Measurements from ENCODE around the gene SAMD15.
"Not testable (repeated sequence)": the region's sequence is repeated elsewhere in the genome, so short reads cannot be mapped to it uniquely, and the experiment has no call there.

Gene SAMD15

DNA sequence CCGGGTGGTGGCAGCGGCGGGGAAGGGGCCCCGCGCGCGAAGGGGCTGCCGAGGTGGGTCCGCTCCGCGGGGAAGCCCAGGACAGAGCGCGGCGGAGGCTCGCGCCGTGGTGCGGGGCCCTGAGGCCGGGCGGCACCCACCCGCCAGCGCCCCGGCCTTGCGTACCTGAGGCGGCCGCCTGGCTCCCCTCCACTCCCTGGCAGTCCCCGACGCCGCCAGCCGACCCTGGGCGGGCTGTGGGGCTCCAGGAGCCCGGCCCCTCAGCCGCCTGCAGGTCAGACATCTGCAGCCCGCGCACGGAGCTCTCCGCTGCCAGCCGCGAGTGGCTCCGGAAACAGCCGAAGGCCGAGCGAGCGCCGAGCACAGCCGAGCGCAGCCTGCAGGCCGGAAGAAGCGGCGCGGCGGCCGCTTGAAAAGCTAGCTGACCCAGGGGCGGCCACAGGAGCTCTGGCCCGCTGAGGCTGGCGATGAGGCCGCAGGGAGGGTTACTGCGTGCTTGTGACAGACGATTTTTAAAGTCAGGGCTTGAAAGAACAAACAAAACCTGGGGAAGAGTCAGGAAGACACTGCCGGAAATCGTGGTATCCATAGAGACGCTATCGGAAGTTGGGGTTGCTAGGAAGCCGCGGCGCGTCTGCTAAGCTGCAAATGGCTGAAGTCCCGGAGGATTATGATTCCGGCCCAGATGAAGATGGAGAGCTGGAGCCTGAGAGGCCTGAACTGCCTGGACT, at the start of gene SAMD15, which contains the start of gene TMED8:
TSS of gene SAMD15 (plus strand) at position 609 of the 731 bp plus-strand sequence. CDS start at position 649, 40 bp downstream.
TSS of gene TMED8 (minus strand) at position 324 of the 731 bp plus-strand sequence. CDS start at position 283, 41 bp downstream.
- peaks cover 3% of the 10 kb centered on the region for H3K36me3 Mint-ChIP-seq
- H3K4me3 Mint-ChIP-seq = peak within 1 kb of the TSS; percentile 98
- H3K4me1 Mint-ChIP-seq = peaks cover 32% of the 10 kb centered on the region
- H3K9me3 Mint-ChIP-seq = no peaks in the 10 kb centered on the region
- DNase-seq (ENCODE audit: low spot score in 2 of 2) (peak; percentile 79 to 92), ATAC-seq (ENCODE audit: low read depth) (peak; percentile 84)
- no peaks in the 10 kb centered on the region for H3K27me3 Mint-ChIP-seq
- H3K27ac Mint-ChIP-seq = no peak within 1 kb of the TSS

- no peak for DNase-seq (ENCODE audit: low spot score in 2 of 2)
- H3K4me3 Mint-ChIP-seq = no peak overlapping the region
- H3K36me3 Mint-ChIP-seq = no peaks in the 10 kb centered on the region
- H3K27me3 Mint-ChIP-seq = no peaks in the 10 kb centered on the region
- peaks cover 2% of the 10 kb centered on the region for H3K4me1 Mint-ChIP-seq
- no peak overlapping the region for H3K27ac Mint-ChIP-seq
- H3K9me3 Mint-ChIP-seq = no peaks in the 10 kb centered on the region
- ATAC-seq (ENCODE audit: low read depth) = no peak
These were observed 47.3 kb upstream of the SAMD15 start for GRCh38 chr14:77329872-77330271.

GRCh38 chr14:77335576-77335975, 41.6 kb upstream of the SAMD15 start:
- Mint-ChIP-seq H3K27me3 (no peaks in the 10 kb centered on the region), H3K9me3 (no peaks in the 10 kb centered on the region), H3K4me1 (no peaks in the 10 kb centered on the region), H3K36me3 (peaks cover 6% of the 10 kb centered on the region), H3K4me3 (no peak overlapping the region), H3K27ac (no peak overlapping the region)
- no peak for DNase-seq (ENCODE audit: low spot score in 2 of 2)
- ATAC-seq (ENCODE audit: low read depth) = no peak

DNA sequence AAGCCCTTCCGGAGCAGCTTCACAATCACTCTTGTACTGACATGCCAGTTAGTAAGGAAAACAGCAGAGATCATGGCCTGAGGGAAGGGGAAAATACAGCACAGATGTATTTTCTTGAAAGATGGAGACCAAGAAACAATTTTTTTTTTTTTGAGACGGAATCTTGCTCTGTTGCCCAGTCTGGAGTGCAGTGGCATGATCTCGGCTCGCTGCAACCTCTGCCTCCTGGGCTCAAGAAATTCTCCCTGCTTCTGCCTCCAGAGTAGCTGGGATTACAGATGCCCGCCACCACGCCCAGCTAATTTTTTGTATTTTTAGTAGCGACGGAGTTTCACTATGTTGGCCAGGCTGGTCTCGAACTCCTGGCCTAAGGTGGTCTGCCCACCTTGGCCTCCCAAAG, 39.9 kb upstream of the SAMD15 start:
- H3K4me3 Mint-ChIP-seq; H3K27ac Mint-ChIP-seq; ATAC-seq (ENCODE audit: low read depth); H3K9me3 Mint-ChIP-seq; H3K27me3 Mint-ChIP-seq; H3K4me1 Mint-ChIP-seq; DNase-seq (ENCODE audit: low spot score in 2 of 2): not testable (repeated sequence)
- peaks cover 19% of the 10 kb centered on the region for H3K36me3 Mint-ChIP-seq

DNA sequence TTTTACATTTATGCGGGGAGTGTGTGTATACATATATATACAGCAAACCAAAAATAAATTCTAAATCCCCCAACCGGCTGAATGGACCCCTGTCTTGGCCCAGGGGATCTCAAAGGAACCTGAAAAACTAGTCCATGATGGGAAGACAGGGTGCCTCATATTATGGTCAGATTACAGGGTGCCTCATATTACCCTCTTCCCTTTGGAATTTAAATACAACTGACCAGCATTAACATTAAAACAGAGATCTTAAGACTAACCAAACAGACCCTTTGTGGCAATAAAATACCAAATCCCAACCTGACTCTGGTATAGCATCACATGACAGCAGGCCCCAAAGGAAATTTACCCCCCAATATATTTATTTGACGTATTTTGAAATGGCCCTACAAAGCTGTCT, 39.3 kb upstream of the SAMD15 start:
- Mint-ChIP-seq H3K36me3 (peaks cover 21% of the 10 kb centered on the region), H3K27ac (no peak overlapping the region), H3K9me3 (no peaks in the 10 kb centered on the region), H3K4me1 (no peaks in the 10 kb centered on the region), H3K27me3 (no peaks in the 10 kb centered on the region), H3K4me3 (no peak overlapping the region)
- ATAC-seq (ENCODE audit: low read depth) (no peak), DNase-seq (ENCODE audit: low spot score in 2 of 2) (no peak)

- H3K9me3 Mint-ChIP-seq = no peaks in the 10 kb centered on the region
- H3K36me3 Mint-ChIP-seq = peaks cover 24% of the 10 kb centered on the region
- H3K4me1 Mint-ChIP-seq = no peaks in the 10 kb centered on the region
- H3K27me3 Mint-ChIP-seq = no peaks in the 10 kb centered on the region
- ATAC-seq (ENCODE audit: low read depth) (no peak), DNase-seq (ENCODE audit: low spot score in 2 of 2) (no peak)
- H3K27ac Mint-ChIP-seq = no peak overlapping the region
- no peak overlapping the region for H3K4me3 Mint-ChIP-seq
These were observed 38.9 kb upstream of the SAMD15 start for GRCh38 chr14:77338302-77338701.

DNA sequence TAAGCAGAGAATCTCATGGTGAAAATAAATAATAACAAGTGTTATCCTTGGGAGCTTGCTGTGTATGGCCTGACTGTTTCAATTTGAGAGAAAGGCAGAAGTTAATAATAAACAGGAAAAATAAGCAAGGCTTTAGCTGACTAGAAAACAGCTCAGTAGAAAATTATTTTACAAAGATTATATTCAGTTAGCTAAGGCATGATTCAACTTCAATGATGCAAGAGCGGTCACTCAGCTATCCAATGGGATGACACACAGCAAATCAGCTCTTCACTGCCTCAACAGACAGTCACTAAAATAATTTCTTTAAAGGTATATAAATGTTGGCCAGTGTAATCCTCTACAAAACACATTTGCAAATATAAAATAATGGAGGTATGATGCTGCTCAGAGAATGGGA, 37.8 kb upstream of the SAMD15 start:
- Mint-ChIP-seq H3K9me3 (no peaks in the 10 kb centered on the region), H3K4me1 (peaks cover 3% of the 10 kb centered on the region), H3K27me3 (no peaks in the 10 kb centered on the region), H3K36me3 (peaks cover 34% of the 10 kb centered on the region), H3K27ac (no peak overlapping the region), H3K4me3 (no peak overlapping the region)
- ATAC-seq (ENCODE audit: low read depth) (no peak), DNase-seq (ENCODE audit: low spot score in 2 of 2) (no peak)

GRCh38 chr14:77340389-77340788, 36.8 kb upstream of the SAMD15 start:
- Mint-ChIP-seq H3K27ac (peak overlapping the region; percentile 62), H3K4me1 (peaks cover 3% of the 10 kb centered on the region), H3K36me3 (peaks cover 35% of the 10 kb centered on the region), H3K9me3 (no peaks in the 10 kb centered on the region), H3K27me3 (no peaks in the 10 kb centered on the region), H3K4me3 (no peak overlapping the region)
- DNase-seq (ENCODE audit: low spot score in 2 of 2) (no peak), ATAC-seq (ENCODE audit: low read depth) (no peak)

GRCh38 chr14:77342726-77343397, 34.3 kb upstream of the SAMD15 start:
- peaks cover 11% of the 10 kb centered on the region for H3K4me1 Mint-ChIP-seq
- ATAC-seq (ENCODE audit: low read depth) (no peak), DNase-seq (ENCODE audit: low spot score in 2 of 2) (no peak)
- no peak overlapping the region for H3K27ac Mint-ChIP-seq
- peaks cover 36% of the 10 kb centered on the region for H3K36me3 Mint-ChIP-seq
- no peaks in the 10 kb centered on the region for H3K9me3 Mint-ChIP-seq
- H3K27me3 Mint-ChIP-seq = no peaks in the 10 kb centered on the region
- no peak overlapping the region for H3K4me3 Mint-ChIP-seq

- no peak for ATAC-seq (ENCODE audit: low read depth)
- no peak for DNase-seq (ENCODE audit: low spot score in 2 of 2)
- H3K27ac Mint-ChIP-seq = no peak overlapping the region
- H3K4me1 Mint-ChIP-seq = peaks cover 11% of the 10 kb centered on the region
- no peak overlapping the region for H3K4me3 Mint-ChIP-seq
- H3K36me3 Mint-ChIP-seq = peaks cover 36% of the 10 kb centered on the region
- H3K27me3 Mint-ChIP-seq = no peaks in the 10 kb centered on the region
- H3K9me3 Mint-ChIP-seq = no peaks in the 10 kb centered on the region
These were observed 33.5 kb upstream of the SAMD15 start for GRCh38 chr14:77343662-77344061.

GRCh38 chr14:77344377-77344996, 32.7 kb upstream of the SAMD15 start:
- H3K9me3 Mint-ChIP-seq = no peaks in the 10 kb centered on the region
- H3K4me1 Mint-ChIP-seq = peaks cover 13% of the 10 kb centered on the region
- peak overlapping the region; percentile 81 for H3K27ac Mint-ChIP-seq
- peaks cover 34% of the 10 kb centered on the region for H3K36me3 Mint-ChIP-seq
- ATAC-seq (ENCODE audit: low read depth) = no peak
- H3K27me3 Mint-ChIP-seq = no peaks in the 10 kb centered on the region
- H3K4me3 Mint-ChIP-seq = no peak overlapping the region
- no peak for DNase-seq (ENCODE audit: low spot score in 2 of 2)

DNA sequence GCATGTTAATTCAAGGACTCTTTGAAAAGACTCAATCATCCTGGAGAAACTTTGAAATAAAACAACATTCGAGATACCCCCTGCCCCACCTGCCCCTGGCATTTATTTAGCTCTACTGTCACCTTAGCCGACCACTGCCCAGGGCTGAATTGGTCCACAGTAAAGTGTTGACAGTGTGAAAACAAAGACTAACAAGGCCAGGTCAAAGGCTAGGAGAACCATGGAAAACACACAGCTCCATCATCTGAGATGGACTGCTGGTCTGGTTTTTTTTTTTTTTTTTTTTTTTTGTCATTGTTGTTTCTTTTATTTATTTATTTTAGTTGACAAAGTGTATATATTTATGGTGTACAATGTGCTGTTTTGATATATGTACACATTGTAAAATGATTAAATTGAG, 30.7 kb upstream of the SAMD15 start:
- DNase-seq (ENCODE audit: low spot score in 2 of 2) (no peak), ATAC-seq (ENCODE audit: low read depth) (no peak)
- H3K4me3 Mint-ChIP-seq = no peak overlapping the region
- no peak overlapping the region for H3K27ac Mint-ChIP-seq
- peaks cover 34% of the 10 kb centered on the region for H3K36me3 Mint-ChIP-seq
- peaks cover 13% of the 10 kb centered on the region for H3K4me1 Mint-ChIP-seq
- no peaks in the 10 kb centered on the region for H3K27me3 Mint-ChIP-seq
- no peaks in the 10 kb centered on the region for H3K9me3 Mint-ChIP-seq

- H3K27me3 Mint-ChIP-seq = no peaks in the 10 kb centered on the region
- H3K36me3 Mint-ChIP-seq = peaks cover 27% of the 10 kb centered on the region
- no peak overlapping the region for H3K4me3 Mint-ChIP-seq
- DNase-seq (ENCODE audit: low spot score in 2 of 2) = no peak
- peak; percentile 79 for ATAC-seq (ENCODE audit: low read depth)
- peaks cover 13% of the 10 kb centered on the region for H3K4me1 Mint-ChIP-seq
- H3K27ac Mint-ChIP-seq = peak overlapping the region; percentile 82
- no peaks in the 10 kb centered on the region for H3K9me3 Mint-ChIP-seq
These were observed 29.4 kb upstream of the SAMD15 start for GRCh38 chr14:77347751-77348150.

DNA sequence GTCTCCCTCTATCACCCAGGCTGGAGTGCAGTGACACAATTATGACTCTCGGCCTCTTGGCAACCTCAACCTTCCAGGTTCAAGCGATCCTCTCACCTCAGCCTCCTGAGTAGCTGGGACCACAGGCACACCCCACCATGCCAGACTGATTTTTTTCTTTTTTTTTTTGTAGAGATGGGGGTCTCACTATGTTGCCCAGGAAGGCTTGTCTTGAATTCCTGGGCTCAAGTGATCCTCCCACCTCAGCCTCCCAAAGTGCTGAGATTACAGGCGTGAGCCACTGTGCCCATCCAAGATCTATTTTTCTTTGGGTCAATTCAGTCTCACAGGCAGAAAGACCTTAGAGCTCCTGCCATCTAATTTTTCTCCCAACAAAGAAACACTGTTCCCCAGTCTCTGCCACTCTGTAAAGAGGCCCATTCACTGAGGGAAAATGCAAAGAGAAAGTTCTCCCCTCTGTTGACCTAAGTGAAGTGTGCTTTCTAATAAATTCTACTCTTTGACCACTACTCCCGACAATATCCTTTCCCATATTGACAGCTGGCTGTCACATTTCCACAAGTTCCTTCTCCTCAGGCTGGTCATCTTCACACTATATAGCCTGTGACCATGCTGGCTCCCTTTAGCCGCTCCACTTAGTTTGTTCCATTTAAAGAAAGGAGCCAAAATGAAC, 23.6 kb upstream of the SAMD15 start:
- DNase-seq (ENCODE audit: low spot score in 2 of 2) (no peak), ATAC-seq (ENCODE audit: low read depth) (no peak)
- Mint-ChIP-seq H3K4me1 (peaks cover 12% of the 10 kb centered on the region), H3K27me3 (no peaks in the 10 kb centered on the region), H3K36me3 (peaks cover 14% of the 10 kb centered on the region), H3K27ac (no peak overlapping the region), H3K9me3 (no peaks in the 10 kb centered on the region), H3K4me3 (no peak overlapping the region)

All from memory B cell (primary cell).